GM19468 (cell line): ENCODE results near the gene ATP1A1.

ENCODE experiments used
- ATAC-seq: cut with Tn5 transposase; IDR thresholded peaks from one replicate; pipeline ENCODE4 v1.9.1; 2021; ENCODE audit warnings: mild to moderate bottlenecking, moderate library complexity, moderate number of reproducible peaks; ENCODE audit not compliant: unreplicated experiment; ENCODE audit errors: extremely low read depth

The ATP1A1 gene

DNA sequence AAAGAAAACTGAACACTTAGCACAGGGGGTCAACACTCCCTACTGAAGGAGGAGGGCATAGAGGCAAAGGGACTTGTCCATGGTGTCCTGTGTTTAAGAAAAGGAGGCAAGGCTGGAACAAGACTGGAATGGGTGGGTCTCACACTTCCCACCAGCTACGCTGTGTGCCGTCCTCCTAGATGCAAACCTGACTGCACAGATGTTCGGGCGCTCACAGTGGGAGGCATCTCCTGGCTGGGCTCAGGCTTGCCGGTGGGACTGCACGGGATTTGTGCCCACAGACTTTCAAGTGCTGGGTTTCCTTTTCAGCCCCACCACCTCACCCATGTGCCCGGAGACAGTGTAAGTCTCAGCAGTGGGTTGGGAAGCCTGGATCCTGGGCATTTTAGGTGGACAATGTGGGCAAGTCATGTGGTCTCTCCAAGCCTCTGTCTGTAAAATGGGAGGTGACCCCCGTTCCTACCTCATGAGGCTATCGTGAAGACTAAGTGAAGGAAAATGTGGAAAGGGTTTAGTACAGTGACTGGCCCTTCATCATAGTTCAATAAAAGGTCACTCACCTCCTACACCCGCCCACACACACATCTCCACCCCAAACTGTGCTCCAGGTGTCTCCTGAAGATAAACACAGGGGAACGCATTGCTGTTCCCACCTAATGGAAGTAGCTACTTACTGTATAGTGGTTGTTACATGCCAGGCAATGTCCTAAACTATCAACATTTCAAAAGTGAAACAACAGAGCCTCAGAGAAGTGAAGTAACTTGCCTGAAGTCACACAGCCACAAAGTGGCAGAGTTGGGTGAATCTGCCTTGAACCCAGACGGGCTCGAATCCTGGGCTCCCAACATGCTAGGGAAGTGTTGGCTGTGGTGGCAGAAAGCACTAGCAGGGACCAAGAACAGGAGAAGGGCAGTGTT lies 36.0 kb downstream of the ATP1A1 start:
- ATAC-seq = no peak

GRCh38 chr1:116409751-116410191 lies 36.7 kb downstream of the ATP1A1 start:
- no peak for ATAC-seq

GRCh38 chr1:116411784-116412479 lies 38.9 kb downstream of the ATP1A1 start:
- ATAC-seq = no peak

DNA sequence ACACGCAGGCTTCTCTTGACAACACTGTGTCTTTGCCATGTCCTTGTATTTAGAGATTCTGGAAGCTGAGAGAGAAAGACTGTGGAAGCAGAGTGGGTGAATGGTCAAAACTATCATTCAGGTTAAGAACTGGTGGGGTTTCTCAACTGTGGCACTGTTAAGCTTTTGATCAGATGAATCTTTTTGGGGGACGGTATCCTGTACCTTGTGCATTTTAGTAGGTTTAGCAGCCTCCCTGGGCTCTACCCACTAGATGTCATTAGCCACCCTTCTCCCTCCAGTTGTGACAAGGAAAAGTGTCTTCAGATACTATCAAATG lies 39.4 kb downstream of the ATP1A1 start:
- no peak for ATAC-seq

- no peak for ATAC-seq
Measured at GRCh38 chr1:116412898-116413297, 39.9 kb downstream of the ATP1A1 start.

DNA sequence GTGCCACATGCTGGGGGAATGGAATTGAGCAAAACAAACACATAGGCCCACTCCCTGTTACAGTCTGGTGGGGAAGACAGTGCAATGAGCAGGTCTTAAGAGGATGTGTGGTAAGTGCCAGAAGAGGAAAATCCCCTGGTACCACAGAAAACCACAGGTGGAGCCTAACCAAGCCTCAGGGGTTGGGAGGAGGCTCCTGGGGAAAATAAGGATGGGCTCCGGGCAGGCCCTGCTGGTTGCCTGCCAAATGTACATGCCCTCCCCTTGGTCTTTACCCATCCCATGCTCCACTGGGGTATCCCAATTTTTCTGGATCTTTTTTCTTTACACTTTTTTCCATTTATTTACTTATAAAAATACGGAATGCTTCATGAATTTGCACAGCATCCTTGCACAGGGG lies 40.4 kb downstream of the ATP1A1 start:
- no peak for ATAC-seq

GRCh38 chr1:116414364-116414763 lies 41.3 kb downstream of the ATP1A1 start:
- no peak for ATAC-seq

GRCh38 chr1:116415200-116415698 lies 42.2 kb downstream of the ATP1A1 start:
- ATAC-seq = no peak

DNA sequence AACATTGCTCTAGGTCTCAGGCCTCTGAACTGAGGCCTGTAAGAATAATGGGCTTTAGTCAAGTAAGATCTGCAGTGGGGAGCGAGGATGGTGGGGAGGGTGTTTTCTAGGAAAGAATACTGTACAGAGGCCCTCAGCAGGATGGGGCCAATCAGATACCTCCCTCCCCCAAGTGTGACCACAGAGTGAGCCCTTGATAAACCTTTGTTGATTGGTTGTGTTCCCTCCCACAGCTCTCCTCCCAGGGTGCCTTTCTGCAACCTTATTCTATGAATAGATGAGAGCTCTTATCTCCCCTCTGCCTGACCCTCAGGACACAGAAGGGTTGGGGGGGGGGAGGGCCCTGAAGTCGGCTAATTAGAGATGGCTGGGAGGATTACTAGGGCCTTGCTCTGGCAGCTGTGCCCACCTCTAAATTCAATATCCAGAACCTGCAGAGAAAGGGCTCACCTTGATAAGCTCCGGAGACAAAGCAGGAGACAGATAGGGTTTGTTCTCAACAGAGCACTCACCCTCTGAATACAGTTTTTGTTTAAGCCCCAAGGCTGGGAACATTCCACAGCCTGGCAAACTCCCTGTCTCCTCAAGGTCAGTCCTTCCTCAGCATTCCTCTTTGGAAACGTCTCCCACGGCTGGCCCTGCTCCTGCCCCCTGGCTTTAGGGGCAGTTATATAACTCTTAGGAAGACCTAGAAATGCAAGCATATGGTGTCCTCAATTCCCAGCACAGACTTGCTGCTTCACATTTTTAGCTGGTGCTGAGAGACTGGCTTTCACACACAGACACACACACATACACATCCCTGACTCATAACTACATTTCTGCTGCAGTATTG lies 42.9 kb downstream of the ATP1A1 start:
- ATAC-seq = no peak

GRCh38 chr1:116416854-116417513 lies 43.9 kb downstream of the ATP1A1 start:
- no peak for ATAC-seq

GRCh38 chr1:116417678-116418077 lies 44.6 kb downstream of the ATP1A1 start:
- ATAC-seq = no peak

GRCh38 chr1:116418091-116418830 lies 45.2 kb downstream of the ATP1A1 start:
- ATAC-seq = peak; percentile 82

DNA sequence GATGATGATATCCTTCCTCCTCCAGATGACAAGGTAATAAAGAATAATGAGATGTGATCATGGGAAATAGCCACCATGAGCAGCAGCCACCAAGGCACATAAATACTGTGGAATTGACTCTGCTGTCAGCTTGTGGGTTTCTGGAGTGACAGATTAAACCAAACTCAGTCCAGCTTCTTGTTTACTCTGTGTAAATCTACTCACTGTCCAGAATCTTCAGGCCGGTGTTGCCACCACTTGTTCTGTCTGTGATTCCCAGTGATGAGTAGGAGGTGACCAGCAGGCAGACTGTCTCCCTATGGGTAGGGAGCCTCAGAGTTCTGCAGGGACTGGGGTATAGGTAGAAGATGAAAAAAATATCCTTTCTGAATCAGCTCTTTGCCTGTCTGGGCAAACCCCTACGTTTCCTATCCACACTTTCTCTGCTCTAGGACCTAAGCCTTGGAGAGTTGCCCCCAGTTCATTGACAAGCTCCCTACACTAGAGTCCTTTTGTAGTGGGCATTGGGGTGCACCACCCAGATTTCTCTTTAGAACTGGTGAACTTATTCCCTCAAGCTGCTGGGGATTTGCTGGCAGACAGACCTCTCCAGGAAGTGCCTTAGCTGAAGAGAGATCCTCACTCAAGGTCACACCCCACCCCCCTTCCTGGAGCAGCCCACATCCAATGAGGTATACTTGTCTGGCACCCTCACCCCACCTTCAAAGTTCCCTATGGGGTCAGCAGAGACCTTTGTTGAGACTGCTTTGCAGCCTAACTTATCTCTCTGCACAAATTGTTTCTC lies 47.6 kb downstream of the ATP1A1 start:
- ATAC-seq = no peak

- ATAC-seq = no peak
Measured at GRCh38 chr1:116424438-116424837, 51.4 kb downstream of the ATP1A1 start.

GRCh38 chr1:116424863-116425262 lies 51.8 kb downstream of the ATP1A1 start:
- ATAC-seq = no peak

DNA sequence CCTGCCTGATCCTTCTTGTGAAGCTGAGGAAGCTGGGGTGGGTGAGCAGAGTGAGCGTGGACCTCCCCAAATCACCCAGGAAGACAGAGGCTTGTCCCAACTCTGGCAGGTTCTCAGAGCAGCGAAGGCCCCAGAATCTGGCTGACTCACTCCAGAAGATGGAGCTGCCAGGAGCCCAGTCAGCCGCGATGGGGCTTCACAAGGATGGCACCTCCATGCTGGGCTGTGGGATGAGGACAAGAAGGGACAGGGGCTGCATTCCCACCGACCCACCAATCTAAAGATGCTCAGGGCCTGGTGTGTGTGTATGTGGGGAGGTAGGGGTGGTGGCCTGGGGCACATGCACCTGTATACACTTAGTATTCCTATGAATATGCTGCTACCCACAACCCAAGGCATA lies 52.9 kb downstream of the ATP1A1 start:
- ATAC-seq = no peak

DNA sequence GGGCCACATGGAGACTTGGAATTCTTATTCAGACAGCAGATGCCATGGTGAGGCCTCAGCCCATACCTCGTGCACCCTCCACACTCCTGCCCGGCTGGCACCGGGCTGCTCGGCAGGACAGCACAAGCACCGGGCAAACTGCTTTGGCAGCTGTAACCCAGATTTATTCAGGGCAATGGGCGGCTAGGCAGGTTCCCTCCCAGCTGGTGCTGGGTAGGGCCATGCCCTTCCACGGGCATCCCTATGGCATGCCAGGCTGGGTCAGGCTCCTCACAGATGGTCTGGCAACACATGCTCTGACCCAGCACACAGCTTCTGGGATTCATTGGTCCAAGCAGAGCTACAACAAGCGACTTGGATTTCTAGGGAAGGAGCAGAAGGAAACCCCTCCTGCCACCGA lies 53.4 kb downstream of the ATP1A1 start:
- ATAC-seq = no peak

- no peak for ATAC-seq
Measured at GRCh38 chr1:116428576-116428975, 55.5 kb downstream of the ATP1A1 start.
